Peyer's patch (tissue), 4 donors: ENCODE measurements around the gene SCGB1C2. TPM values are rescaled to one million over a fixed set of nuclear protein-coding genes. Genes with fewer than 3 reads are reported as not detected.
"Not testable (repeated sequence)": the region's sequence is repeated elsewhere in the genome, so short reads cannot be mapped to it uniquely, and the experiment has no call there.

ENCODE experiments used
- DNase-seq, 3 donors: peaks; one replicate each; pipeline ENCODE4 v3.0.0-alpha.2; 2017 to 2019
- H3K27ac ChIP-seq, 4 donors: fragments of 200-600 bp; sonication (generic); one replicate each; pipeline ENCODE4 v1.5.1; 2016 to 2019
- H3K27me3 ChIP-seq, 2 donors: fragments of 200-600 bp; sonication (generic); one replicate each; pipeline ENCODE4 v1.5.1; 2019
- H3K36me3 ChIP-seq, 3 donors: fragments of 200-600 bp; sonication (generic); one replicate each; pipeline ENCODE4 v1.5.1; 2016 to 2019
- H3K4me1 ChIP-seq, 4 donors: fragments of 200-600 bp; sonication (generic); one replicate each; pipeline ENCODE4 v1.5.1; 2016 to 2019
- H3K4me3 ChIP-seq, 4 donors: fragments of 200-600 bp; sonication (generic); 1 replicate in 3 of 4; 2 replicates in 1 of 4; pipeline ENCODE4 v1.5.1; 2016 to 2019; ENCODE audit warnings: mild to moderate bottlenecking in 1 of 4
- H3K9me3 ChIP-seq, 4 donors: fragments of 200-600 bp; sonication (generic); one replicate each; pipeline ENCODE4 v1.5.1; 2016 to 2019; ENCODE audit warnings: mild to moderate bottlenecking in 1 of 4
- total RNA-seq, 4 donors: library from RNA; depleted of rRNA; stranded (reverse); fragments of >200 nt; gene quantifications; one replicate each; pipeline ENCODE4 v1.1.0, GENCODE V29; 2016
- TF ChIP-seq, protein P1 (sequence below), 6 experiments: fragments of 450-650 bp in 4 of 6; fragments of 200-600 bp in 2 of 6; sonication (generic) in 1 of 6; IDR thresholded peaks; one replicate each; pipeline ENCODE4 v1.5.1; 2017 to 2019; ENCODE audit warnings: antibody characterized with exemption in 6 of 6, mild to moderate bottlenecking in 3 of 6, moderate library complexity in 1 of 6

Gene SCGB1C2
- not detected for total RNA-seq

- H3K27ac ChIP-seq, H3K27me3 ChIP-seq, H3K4me1 ChIP-seq, H3K9me3 ChIP-seq, H3K4me3 ChIP-seq, H3K36me3 ChIP-seq: not testable (repeated sequence)
- peak in 1 of 3 donors; percentile 7 for DNase-seq
Observed at GRCh38 chr17:137166-137807, at the start of gene SCGB1C2. Gene SCGB1C2 (plus strand): TSS chr17:137569. CDS start chr17:137591, 22 bp downstream.

DNA sequence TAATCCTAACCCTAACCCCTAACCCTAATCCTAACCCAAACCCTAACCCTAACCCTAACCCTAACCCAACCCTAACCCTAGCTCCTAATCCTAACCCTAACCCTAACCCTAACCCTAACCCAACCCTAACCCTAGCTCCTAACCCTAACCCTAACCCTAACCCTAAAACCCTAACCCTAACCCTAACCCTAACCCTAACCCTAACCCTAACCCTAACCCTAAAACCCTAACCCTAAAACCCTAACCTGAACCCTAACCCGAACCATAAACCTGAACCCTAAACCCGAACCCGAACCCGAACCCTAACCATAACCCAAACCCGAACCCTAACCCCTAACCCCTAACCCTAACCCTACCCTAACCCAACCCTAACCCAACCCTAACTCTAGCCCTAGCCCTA lies 24.3 kb upstream of the SCGB1C2 start:
- DNase-seq: peak in 1 of 3 donors; percentile 21
- H3K4me1 ChIP-seq, H3K27ac ChIP-seq, H3K36me3 ChIP-seq, H3K9me3 ChIP-seq, H3K4me3 ChIP-seq, H3K27me3 ChIP-seq: not testable (repeated sequence)

- H3K4me1 ChIP-seq, H3K27me3 ChIP-seq, DNase-seq, H3K36me3 ChIP-seq, H3K9me3 ChIP-seq, H3K27ac ChIP-seq, H3K4me3 ChIP-seq: not testable (repeated sequence)
- TF ChIP-seq, protein P1, sequence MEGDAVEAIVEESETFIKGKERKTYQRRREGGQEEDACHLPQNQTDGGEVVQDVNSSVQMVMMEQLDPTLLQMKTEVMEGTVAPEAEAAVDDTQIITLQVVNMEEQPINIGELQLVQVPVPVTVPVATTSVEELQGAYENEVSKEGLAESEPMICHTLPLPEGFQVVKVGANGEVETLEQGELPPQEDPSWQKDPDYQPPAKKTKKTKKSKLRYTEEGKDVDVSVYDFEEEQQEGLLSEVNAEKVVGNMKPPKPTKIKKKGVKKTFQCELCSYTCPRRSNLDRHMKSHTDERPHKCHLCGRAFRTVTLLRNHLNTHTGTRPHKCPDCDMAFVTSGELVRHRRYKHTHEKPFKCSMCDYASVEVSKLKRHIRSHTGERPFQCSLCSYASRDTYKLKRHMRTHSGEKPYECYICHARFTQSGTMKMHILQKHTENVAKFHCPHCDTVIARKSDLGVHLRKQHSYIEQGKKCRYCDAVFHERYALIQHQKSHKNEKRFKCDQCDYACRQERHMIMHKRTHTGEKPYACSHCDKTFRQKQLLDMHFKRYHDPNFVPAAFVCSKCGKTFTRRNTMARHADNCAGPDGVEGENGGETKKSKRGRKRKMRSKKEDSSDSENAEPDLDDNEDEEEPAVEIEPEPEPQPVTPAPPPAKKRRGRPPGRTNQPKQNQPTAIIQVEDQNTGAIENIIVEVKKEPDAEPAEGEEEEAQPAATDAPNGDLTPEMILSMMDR (IDR thresholded peaks at IDR 0.05): peak in 2 of 6 experiments; percentile 13 to 30
Observed at GRCh38 chr17:118339-118917, 18.9 kb upstream of the SCGB1C2 start.

GRCh38 chr17:133932-134331 lies 3.4 kb upstream of the SCGB1C2 start:
- DNase-seq: peak in 1 of 3 donors; percentile 31
- H3K27ac ChIP-seq, H3K27me3 ChIP-seq, H3K4me1 ChIP-seq, H3K9me3 ChIP-seq, H3K36me3 ChIP-seq, H3K4me3 ChIP-seq: not testable (repeated sequence)

DNA sequence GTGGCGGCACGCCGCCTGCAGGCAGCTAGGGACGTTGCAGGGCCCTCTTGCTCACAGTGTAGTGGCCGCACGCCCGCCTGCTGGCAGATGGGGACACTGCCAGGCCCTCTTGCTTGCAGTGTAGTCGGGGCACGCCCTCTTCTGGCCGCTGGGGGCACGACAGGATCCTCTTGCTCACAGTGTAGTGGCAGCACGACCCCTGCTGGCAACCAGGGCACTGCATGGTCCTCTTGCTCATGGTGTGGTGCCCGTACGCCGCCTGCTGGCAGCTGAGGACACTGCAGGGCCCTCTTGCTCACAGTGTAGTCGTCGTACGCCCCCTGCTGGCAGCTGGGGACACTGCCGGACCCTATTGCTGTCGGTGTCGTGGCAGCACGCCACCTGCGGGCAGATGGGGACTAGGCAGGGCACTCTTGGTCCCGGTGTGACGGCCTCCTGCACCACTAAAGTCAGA lies 3.0 kb upstream of the SCGB1C2 start:
- not testable (repeated sequence) for H3K27ac ChIP-seq, H3K36me3 ChIP-seq, H3K27me3 ChIP-seq, H3K9me3 ChIP-seq, H3K4me3 ChIP-seq, H3K4me1 ChIP-seq, DNase-seq

DNA sequence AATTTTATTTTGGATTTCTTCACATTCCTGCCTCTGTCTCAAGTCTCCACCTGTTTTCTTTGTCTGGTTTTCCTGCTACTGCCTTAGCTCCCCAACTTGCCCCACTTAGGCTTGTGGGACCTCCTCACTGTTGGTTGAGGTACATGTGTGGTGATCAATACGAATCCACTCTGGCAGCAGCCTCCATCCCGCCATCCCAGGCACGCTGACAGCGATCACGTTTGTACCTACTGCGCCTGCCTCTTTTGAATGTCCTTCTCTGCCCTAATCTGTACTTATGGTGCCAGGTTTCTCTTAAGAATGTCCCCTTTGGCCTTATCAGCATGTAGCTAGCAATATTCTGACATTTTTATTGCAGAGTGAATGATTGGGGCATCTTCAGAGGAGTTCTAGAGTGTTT lies 2.3 kb upstream of the SCGB1C2 start:
- not testable (repeated sequence) for H3K9me3 ChIP-seq, H3K27me3 ChIP-seq, H3K27ac ChIP-seq, H3K36me3 ChIP-seq, H3K4me1 ChIP-seq, H3K4me3 ChIP-seq, DNase-seq

- H3K27ac ChIP-seq, DNase-seq, H3K4me1 ChIP-seq, H3K4me3 ChIP-seq, H3K27me3 ChIP-seq, H3K36me3 ChIP-seq, H3K9me3 ChIP-seq: not testable (repeated sequence)
Observed at GRCh38 chr17:135895-136294, 1.5 kb upstream of the SCGB1C2 start.

- not testable (repeated sequence) for H3K9me3 ChIP-seq, H3K27me3 ChIP-seq, H3K36me3 ChIP-seq, H3K4me3 ChIP-seq, H3K4me1 ChIP-seq, H3K27ac ChIP-seq
- TF ChIP-seq, protein P1 (IDR thresholded peaks at IDR 0.05): peak in 3 of 6 experiments; percentile 14 to 50 (median 15)
- peak in 2 of 3 donors; percentile 72 to 94 for DNase-seq
Observed at GRCh38 chr17:136531-136930, 838 bp upstream of the SCGB1C2 start.

- not testable (repeated sequence) for H3K27ac ChIP-seq, H3K4me3 ChIP-seq, H3K36me3 ChIP-seq, H3K27me3 ChIP-seq, H3K9me3 ChIP-seq, H3K4me1 ChIP-seq
- DNase-seq: peak in 2 of 3 donors; percentile 10 to 40
Observed at GRCh38 chr17:139401-140205, 2.2 kb downstream of the SCGB1C2 start.
